Coronary artery (tissue), 2 donors: Measurements from ENCODE around the gene FOXP4.

Experiments
- DNase-seq: peaks from one replicate; pipeline ENCODE4 v3.0.0-alpha.2; 2017; ENCODE audit warnings: low spot score
- H3K27ac ChIP-seq, 2 donors: fragments of 200-600 bp; sonication (generic); one replicate each; pipeline ENCODE4 v1.5.1; 2016 to 2019
- H3K4me3 ChIP-seq: fragments of 200-600 bp; sonication (generic); 2 replicates; pipeline ENCODE4 v1.5.1; 2016; ENCODE audit warnings: mild to moderate bottlenecking, moderate library complexity
- TF ChIP-seq, protein P1 (sequence below): fragments of 200-600 bp; sonication (generic); IDR thresholded peaks from one replicate; pipeline ENCODE4 v1.5.1; 2019; ENCODE audit warnings: antibody characterized with exemption

The FOXP4 gene

DNA sequence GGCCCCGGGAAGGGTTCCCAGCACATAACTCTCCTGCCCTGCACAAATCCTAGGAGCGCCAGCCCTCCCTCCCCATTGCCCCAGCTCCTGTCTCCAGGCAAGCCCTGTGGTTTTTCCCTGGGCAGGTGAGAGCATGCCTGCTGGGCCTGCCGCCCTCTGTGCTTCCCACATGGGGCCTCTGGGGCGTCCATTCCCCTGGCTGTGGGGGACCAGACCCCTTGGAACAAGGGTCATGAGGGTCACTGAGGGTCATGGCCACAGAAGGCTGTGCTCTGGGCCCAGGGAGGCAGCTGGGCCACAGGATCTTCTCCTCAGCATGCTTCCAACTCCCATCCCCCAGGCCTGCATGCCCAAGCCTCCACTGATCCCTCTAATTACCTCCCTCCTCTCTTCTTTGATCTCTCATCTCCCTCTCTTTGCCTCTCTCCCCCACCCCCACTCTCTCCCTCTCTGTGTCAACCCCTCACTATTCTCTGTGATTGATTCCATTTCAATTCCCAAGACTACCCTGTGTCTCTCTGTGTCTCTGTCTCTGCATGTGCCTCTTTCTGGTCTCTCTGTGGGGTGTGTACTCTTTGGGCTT lies 98.2 kb downstream of the FOXP4 start:
- H3K27ac ChIP-seq = no peak overlapping the region
- no peak for DNase-seq
- TF ChIP-seq, protein P1, sequence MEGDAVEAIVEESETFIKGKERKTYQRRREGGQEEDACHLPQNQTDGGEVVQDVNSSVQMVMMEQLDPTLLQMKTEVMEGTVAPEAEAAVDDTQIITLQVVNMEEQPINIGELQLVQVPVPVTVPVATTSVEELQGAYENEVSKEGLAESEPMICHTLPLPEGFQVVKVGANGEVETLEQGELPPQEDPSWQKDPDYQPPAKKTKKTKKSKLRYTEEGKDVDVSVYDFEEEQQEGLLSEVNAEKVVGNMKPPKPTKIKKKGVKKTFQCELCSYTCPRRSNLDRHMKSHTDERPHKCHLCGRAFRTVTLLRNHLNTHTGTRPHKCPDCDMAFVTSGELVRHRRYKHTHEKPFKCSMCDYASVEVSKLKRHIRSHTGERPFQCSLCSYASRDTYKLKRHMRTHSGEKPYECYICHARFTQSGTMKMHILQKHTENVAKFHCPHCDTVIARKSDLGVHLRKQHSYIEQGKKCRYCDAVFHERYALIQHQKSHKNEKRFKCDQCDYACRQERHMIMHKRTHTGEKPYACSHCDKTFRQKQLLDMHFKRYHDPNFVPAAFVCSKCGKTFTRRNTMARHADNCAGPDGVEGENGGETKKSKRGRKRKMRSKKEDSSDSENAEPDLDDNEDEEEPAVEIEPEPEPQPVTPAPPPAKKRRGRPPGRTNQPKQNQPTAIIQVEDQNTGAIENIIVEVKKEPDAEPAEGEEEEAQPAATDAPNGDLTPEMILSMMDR = no peak
- no peak overlapping the region for H3K4me3 ChIP-seq

GRCh38 chr6:41645007-41645618 lies 98.9 kb downstream of the FOXP4 start:
- no peak for DNase-seq
- TF ChIP-seq, protein P1 = no peak
- Histone ChIP-seq H3K27ac (no peak overlapping the region), H3K4me3 (no peak overlapping the region)

DNA sequence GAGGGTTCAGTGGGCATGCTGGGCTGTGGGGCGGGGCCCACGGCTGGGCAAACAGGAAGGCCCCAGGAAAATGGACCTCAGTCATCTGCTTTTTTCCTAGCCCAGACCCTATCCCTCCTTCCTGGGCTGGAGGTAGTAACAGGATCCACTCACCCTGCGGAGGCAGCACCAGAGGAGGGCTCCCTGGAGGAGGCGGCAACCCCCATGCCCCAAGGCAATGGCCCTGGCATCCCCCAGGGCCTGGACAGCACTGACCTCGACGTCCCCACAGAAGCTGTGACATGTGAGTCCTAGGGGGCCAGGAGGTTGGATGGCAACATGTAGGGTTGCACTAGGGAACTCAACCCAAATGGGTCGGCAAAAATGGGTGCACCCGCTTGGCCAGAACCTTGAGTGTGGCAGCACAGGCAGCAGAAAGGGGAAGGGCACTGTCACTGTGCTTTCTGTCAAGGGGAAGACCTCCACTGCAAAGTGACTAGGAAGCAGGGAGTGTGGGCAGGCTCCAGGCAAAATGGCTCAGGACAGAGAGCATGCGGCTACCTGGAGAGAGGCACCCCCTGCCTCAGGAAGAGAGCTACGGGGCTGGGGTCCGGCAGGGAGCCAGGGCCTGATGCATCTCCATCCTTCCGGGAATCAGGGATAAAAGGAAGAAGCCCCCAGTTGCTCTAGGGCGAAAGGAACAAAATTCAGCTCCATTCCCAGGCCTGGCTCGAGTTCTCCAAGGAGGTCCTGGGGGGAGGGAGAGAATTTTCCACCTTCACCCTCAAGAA lies 100.0 kb downstream of the FOXP4 start:
- TF ChIP-seq, protein P1 = no peak
- Histone ChIP-seq H3K27ac (no peak overlapping the region), H3K4me3 (no peak overlapping the region)
- DNase-seq = no peak

- no peak for DNase-seq
- TF ChIP-seq, protein P1 = no peak
- Histone ChIP-seq H3K27ac (no peak overlapping the region), H3K4me3 (no peak overlapping the region)
These were observed 100.9 kb downstream of the FOXP4 start for GRCh38 chr6:41647061-41647511.

DNA sequence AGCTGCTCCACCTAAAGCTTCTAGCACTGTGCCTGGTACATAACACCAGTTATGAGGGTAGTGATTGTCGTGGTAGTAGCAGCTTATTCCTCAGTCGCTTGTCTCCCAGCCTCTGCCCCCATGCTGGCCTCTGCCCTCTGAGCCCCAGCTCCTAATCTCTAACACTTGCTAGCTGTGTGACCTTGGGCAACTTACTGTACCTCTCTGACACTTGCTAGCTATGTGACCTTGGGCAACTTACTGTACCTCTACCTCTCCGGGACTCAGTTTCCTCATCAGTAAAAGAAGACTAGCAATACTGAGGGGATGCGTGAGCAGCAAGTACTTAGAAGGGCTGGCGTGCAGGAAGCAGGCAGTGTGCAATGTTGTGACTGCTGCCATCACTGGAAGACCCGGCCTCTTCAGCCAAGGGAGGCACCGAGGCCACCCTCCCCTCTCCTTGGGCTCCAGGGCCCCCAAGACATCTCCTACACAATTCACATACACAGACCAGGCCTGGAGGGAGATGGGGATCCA lies 101.9 kb downstream of the FOXP4 start:
- H3K4me3 ChIP-seq = no peak overlapping the region
- H3K27ac ChIP-seq = no peak overlapping the region
- no peak for DNase-seq
- TF ChIP-seq, protein P1 = no peak

DNA sequence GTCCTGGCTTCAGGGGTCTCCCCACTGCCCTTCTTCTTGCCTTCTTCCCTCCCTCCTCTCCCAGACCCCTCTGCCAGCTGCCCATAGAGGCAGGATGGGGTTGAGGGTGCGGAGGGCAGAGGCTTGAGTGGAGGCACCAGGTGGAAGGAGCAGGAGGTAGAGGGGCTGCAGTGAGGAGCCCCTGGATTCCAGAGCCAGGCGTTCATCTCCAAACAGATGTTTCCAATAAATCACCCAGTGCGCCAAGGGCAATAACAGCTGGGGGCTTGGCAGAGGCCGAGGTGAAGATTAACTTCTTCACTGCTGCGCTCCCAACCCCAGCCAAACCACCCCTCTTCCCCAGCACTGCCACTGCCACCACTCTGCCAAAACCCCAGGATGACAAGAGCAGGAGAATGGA lies 102.7 kb downstream of the FOXP4 start:
- H3K4me3 ChIP-seq = no peak overlapping the region
- DNase-seq = no peak
- TF ChIP-seq, protein P1 = no peak
- no peak overlapping the region for H3K27ac ChIP-seq
